ENCODE data around the gene FOSL2.

FOSL2 gene

DNA sequence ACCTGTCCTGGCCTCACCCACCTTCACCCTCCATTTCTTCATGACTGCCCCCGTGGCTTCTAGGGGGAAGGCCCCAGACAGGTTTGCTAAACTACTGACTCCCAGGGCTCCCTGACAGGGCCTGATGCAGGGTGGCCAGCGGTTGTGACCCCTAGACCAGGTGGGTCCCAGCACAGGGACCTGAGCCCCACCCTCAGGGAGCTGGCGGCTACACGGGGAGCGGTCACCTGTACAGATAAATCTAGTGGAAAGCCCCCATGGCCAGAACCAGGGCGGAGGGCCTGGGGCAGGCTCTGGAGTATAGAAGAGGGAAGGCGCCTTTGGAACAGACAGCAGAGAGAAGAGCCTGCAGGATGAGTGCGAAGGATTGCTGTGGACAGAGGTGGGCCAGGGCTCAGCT lies 60.7 kb downstream of the FOSL2 start:
- no peak for DNase-seq

DNA sequence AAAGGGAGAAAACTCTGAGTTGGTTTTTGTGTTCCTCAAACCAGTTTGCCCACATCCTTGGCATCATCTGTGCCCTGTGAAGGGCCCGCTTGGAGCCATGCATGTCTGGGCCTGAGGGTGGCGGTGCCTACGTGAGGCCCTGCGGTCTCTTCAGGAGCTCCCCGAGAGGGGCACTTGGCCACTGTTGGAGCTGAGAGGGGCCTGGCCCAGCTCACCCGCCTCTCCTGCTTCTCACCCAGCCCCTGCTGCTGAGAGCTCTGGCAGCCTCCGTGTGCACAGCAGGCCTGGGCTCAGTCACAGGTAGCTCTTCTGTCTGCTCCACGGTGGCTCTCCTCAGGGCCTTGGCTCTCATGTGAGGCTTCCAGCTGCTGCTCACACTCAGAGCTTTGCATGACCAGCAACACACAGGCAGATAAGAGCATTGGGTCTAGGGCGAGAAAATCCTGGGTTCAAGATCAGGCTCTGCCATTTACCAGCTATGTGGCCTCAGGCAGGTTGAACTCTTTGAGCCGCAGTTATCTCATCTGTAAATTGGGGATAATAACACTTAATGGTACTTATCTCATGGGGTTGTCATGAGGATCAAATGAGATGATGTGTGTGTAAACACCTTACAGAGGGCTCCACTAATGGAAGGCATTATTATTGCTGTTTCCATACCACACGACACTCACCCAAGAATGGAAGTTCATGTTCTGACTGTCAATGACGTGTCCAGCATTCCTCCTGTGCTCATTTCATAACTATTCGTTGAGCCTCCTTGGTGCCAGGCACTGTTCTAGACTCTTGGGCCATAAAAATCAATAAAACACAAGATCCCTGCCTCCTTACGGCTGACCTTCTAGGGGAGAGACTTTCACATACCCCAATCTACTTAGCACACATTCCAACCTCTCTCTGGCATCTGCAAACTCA lies 61.6 kb downstream of the FOSL2 start:
- DNase-seq = peak; percentile 67

DNA sequence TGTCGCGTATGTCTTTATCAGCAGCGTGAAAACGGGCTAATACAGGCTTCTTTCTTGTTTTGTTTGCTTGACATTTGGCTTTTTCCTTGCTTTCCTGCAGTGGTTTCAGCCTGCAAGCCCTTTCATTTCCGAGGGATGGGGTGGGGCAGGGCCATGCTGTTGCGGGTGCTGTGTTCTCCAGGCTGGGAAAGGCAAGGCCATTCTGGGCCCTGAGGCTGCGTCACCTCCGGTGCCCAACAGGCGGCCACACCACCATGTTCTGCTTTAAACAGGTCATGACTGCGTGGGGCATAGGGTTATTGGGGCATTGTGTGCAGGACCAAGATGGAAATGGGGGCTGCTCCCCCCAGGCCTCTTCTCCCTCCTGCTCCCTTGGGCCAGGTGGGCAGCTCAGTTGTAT lies 64.6 kb downstream of the FOSL2 start:
- no peak for DNase-seq

DNA sequence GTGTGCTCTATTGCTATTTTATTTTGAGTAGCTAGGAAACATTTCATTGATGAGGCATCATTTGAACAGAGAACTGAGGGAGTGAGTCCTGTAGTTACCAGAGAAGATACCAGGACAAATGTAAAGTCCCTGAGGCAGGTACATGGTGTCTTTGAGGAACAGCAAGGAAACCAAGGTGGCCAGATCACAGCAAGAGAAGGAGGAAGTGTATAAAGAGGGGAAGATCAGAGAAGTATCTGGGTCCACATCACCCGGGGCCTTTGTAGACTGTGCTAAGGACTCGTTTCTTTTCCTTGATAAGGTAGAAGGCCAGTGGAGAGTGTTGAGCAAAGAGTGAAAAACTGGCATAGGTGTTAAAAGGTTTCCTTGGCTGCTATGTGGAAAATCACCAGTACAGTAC lies 68.4 kb downstream of the FOSL2 start:
- DNase-seq = no peak

DNA sequence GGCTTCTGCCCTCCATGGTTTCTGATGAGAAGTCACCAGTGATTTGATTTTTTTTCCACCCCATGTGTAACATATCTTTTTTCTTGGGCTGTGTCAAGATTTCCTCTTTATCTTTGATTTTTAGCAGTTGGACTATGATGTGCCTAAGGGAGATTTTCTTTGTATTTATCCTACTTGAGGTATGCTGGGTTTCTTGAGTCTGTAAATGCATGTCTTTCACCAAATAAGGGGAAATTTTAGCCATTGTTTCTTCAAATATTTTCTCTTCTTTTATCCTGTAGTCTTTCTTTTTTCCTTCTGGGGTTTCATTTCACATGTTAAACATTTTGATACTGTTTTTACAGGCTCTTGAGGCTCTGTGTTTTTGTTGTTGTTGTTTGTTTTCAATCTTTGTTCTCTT lies 69.5 kb downstream of the FOSL2 start:
- DNase-seq = no peak

DNA sequence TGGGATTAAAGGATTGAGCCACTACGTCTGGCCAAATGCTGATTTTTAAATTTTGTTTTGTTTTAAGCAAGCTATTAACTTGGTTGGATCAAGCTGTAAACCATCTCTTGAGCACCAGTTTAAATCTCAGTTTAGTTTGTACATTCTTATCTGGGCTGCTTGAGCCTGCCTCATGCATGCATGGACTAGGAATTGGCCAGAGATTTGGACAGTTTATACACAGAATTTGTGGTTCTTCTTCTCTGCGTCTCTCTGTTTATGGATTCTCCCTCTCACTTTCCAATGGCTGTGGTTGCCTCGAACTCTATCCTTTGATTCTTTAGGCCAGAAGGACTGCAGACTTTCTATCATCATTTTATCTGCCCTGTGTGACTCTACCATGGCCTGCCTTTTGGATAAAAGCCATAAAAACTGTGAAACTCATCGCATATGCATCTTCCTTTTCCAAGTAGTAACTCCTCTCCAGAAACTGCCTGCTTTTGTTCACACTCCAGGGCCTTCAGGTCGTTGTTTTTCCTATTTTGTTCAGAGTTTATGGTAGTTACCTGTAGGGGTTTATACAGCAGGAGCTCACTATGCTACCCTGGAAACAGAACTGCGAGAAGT lies 70.7 kb downstream of the FOSL2 start:
- DNase-seq = no peak

DNA sequence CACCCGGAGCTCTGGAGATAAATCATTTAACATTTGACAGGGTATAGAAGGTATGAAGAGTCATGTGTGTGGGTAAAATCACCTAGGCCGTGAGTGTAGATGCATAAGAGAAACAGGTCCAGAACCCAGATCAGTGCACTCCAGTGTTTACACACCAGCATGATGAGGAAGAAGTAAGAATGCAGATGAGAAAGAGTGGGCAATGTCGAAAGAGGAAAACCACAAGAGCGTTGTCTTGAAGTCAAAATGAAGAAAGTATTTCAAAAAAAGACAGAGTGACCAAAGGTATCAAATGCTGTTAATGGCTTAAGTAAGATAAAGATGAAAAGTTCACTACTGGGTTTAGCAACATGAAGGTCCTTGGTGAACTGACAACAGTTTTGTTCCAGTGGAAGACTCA lies 71.2 kb downstream of the FOSL2 start:
- DNase-seq = no peak

DNA sequence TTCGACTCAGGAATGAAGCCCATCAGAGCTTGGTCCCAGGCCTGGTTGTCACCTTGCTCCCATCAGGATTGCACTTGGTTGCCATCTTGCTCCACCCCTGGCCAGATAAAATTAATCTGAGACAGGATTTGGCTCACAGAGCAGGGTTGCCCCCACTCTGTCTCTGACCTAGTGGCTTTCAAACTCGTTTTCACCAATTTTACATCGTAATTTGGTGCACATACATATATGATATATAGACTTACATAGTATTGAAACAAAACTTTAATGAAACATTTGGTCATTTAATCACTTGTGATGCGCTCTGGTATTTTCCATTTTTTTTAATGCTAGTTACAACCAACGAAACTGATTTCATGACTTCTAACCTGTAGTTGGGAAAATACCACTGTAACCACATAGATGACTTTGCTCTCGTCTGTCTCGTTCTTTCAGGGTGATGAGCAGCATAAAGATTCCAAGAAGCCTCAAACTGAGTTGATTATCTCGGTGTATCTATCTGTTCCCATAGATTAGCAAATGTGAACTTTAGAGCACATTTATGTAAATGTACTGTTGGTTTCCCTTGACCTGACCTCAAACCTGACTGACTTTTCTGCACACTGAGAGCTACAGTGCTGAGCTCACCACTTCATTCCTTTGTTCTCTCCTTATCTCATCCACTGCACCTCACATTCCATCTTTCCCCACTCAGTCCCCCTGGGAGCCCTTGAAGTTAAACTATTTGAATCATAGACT lies 72.7 kb downstream of the FOSL2 start:
- no peak for DNase-seq
